ENCODE measurements around the gene ATP11A.
"Not testable (repeated sequence)": the region's sequence is repeated elsewhere in the genome, so short reads cannot be mapped to it uniquely, and the experiment has no call there.

ATP11A gene

GRCh38 chr13:112869202-112870050 lies 179.6 kb downstream of the ATP11A start:
- no peak for DNase-seq

GRCh38 chr13:112870051-112870331 lies 180.2 kb downstream of the ATP11A start:
- DNase-seq = no peak

- no peak for DNase-seq
These were observed 181.0 kb downstream of the ATP11A start for GRCh38 chr13:112870737-112871287.

DNA sequence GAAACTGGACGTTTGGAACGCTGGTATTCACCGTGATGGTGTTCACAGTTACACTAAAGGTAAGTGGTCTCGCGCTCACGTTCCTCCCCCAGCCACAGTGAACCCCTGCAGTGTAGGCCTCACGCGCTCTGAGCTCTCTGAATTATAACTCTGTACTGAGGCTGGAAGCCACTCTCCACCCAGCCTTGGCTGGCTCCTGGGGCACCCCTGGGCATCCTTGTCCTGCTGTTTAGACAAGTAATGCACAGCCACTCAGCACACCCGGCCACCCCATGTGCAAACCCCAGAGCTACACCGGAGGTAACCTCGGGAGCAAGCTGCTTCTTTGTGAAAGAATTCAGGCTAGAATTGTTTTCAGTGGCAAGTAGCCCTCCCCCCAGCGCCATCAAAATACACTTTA lies 181.9 kb downstream of the ATP11A start:
- DNase-seq = no peak

DNA sequence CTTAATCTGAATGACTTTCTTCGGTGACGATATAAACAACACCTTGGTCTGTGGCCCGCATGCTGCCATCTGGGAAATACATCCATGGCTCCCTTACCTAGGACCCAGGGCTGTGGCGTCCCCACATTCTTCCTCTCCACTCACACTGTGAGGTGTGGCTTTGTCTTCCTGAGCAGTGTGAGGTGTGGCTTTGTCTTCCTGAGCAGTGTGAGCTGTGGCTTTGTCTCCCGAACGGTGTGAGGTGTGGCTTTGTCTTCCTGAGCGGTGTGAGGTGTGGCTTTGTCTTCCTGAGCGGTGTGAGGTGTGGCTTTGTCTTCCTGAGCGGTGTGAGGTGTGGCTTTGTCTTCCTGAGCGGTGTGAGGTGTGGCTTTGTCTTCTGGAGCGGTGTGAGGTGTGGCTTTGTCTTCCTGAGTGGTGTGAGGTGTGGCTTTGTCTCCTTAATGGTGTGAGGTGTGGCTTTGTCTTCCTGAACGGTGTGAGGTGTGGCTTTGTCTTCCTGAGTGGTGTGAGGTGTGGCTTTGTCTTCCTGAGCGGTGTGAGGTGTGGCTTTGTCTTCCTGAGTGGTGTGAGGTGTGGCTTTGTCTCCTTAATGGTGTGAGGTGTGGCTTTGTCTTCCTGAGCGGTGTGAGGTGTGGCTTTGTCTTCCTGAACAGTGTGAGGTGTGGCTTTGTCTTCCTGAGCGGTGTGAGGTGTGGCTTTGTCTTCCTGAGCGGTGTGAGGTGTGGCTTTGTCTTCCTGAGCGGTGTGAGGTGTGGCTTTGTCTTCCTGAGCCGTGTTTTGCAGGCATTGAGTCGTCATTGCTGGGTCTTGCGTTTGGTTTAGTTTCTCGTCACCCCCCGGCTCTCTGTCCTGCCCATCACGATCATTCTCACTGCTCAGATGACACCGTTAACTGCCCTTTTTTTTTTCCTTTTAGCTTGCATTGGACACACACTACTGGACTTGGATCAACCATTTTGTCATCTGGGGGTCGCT lies 183.1 kb downstream of the ATP11A start:
- not testable (repeated sequence) for DNase-seq

DNA sequence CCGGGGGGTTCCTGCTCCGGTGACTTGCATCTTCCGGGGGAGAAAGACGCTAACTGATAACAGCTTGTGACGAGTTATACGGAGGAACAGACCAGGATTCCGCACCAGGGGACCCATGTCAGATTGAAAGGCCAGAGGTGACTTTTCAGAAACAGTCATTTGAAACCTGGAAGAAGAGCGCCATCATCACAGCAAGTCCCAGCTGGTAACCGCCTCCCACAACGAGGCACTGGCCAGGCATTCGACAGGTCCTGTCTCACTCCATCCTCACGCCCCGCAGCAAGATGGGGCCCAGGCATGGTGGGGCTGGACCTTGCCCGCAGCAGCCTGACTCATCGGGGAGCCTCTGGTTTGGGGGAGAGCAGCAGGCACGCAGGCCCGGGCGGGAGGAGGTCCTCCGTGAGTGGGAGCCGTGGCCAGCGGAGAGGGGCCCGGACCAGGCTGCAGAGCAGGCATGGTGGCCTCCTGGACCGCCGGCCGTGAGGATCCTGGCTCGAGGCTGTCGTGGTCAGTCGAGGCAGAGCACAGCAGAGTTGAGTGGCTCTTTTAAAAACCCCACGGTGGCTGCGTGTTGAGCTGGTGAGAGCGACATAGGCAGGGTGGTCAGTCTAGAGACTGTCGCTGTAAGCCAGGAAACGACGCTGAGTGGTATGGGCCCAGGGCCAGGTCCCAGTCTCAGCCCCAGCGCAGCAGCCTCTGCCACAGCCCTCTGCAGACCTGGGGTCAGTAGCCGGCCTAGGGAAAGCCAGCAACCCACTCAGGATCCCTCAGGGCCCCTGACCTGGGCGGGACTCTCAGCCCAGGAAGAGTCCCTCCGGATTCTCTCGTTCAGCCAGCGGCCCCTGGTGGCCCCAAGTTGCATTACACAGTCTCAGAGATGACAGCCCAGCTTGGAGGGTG lies 184.3 kb downstream of the ATP11A start:
- DNase-seq = peak; percentile 88

DNA sequence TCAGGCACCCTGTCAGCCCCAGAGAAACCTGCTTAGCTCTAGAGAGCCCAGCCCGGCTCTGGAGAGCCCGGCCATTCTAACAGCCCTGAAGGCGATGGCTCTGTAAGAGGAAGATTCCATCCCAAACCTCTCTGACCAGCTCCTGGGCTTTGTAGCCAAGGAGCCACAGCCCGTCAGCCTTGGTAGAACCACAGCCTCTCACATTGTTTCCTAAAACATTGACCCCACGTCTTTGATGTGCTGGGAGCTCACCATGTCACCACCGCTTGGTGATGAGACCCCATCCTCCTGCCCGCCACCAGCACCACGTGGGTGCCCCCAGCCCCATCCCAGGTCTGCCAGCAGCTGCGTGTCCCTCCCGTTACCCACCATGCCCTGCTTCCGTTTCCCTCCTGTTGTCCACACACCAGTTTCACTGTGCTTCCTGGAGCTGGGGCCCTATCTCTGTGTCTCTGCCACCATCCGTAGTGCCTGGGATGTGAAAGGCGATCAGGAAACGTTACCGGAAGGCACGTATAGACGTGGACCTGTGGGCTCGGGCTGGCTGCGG lies 185.0 kb downstream of the ATP11A start:
- no peak for DNase-seq

- no peak for DNase-seq
These were observed 185.8 kb downstream of the ATP11A start for GRCh38 chr13:112875627-112876026.

DNA sequence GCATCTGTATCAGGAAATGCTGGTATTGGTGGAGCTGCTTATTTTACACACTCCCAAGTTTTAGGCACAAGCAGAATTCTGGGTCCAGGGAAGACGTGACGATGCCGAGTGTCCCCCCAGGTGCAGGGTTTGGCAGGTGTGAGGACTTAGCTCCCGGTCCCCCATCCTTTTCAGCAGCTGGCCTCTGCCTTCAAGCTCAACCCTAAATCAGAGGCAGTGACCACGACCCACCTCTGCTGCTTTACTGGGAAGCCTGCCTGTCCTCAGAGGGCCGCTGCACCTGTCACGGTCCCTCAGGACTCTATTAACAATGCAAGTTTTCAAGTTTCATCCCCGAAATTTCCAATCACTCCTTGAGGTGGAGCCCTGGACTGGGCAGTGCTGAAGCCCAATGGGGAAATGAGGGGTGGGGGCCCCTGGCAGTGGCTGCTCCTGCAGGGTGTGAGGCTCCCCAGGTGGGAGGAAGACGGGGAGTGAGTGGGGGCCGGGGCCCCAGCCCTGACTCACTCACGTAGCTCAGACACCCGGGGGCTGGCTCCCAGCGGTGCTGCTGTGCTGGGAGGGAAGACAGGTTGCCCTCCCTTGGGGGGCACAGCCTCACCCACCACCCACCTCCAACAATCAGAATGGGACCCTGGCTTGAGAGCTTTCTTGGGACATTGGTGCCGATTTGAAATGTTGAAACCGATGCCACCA lies 186.6 kb downstream of the ATP11A start:
- DNase-seq = no peak

DNA sequence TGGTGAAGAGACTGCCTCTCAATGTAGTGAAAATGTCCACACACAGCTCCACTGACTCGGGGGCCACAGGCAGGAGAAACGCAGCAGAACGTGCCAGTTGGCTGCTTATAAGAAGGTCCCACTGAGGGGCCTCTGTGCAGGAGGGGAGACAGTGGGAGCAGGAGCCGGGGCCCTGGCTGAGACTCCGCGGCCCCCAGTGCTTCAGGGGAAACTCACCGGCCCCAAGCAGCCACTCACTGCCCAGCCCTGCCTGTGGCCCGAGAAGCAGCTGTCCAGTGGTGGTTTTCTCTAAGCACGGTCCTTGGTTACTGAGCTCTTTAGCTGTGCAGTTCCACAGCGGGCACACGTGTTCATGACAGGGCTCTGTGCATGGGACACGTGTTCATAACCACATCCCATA lies 187.2 kb downstream of the ATP11A start:
- no peak for DNase-seq

DNA sequence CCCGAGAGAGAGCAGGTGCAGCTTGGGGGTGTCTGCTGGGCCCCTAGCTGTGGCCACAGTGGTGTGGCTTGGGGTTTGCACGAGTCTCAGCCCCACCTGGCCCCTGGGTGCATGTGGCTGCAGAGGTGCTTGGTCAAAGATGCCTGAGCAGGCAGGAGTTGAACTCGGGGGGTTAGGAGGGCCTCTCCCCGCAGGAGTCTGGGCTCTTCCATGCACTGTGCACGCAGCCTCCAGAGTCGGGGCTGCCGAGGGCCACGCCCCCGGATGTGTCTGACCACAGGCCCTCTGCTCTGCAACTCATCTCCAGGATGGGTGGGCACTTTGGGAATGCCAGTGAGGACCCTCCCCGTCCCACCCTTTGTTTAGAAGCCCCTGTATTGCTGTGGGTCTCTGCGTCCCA lies 187.7 kb downstream of the ATP11A start:
- no peak for DNase-seq

GRCh38 chr13:112877976-112878955 lies 188.4 kb downstream of the ATP11A start:
- DNase-seq = no peak

DNA sequence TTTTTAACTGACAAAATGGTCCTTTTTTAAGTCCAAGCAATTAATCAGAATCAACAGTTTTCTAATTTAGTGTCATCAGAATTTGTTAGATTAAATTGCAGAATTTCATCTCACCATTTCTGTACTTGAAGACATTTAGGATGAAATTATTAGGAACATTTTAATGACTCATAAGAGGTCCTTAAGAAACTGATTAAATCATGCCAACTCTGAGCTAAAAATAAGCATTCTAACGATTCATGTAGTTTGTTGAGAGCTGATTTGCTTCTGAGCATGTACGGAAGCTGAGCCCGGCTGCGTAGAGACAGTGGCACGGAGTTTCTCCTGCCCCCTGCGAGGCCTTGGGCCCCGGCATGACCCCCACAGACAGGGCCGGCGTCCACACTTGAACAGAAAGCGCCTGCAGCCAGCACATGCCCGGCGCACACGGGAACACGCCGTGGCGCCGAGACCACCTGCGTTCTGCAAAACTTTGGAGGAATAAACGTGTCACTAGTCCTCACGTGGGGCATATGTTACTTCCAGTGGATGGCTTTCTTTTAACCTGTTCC lies 189.5 kb downstream of the ATP11A start:
- no peak for DNase-seq

- no peak for DNase-seq
These were observed 190.4 kb downstream of the ATP11A start for GRCh38 chr13:112880221-112880641.

GRCh38 chr13:112880976-112881540 lies 191.2 kb downstream of the ATP11A start:
- no peak for DNase-seq

DNA sequence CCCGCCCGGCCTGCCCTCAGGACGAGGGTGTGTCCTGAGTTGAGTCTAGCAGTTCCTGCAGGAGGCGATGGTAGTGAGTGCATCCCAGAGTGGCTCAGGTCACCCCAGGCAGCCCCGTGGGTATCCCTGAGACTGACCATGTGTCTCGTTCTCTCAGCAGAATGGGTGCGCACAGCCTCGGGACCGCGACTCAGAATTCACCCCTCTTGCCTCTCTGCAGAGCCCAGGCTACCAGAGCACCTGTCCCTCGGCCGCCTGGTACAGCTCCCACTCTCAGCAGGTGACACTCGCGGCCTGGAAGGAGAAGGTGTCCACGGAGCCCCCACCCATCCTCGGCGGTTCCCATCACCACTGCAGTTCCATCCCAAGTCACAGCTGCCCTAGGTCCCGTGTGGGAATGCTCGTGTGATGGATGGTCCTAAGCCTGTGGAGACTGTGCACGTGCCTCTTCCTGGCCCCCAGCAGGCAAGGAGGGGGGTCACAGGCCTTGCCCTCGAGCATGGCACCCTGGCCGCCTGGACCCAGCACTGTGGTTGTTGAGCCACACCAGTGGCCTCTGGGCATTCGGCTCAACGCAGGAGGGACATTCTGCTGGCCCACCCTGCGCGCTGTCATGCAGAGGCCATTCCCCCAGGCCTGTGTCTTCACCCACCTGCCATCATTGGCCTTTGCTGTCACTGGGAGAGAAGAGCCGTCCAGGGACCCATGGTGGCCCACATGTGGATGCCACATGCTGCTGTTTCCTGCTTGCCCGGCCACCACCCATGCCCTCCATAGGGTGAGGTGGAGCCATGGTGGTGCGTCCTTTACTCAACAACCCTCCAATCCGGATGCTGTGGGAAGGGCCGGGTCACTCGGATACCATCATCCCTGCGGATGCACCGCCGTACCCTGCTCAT lies 192.1 kb downstream of the ATP11A start:
- no peak for DNase-seq

DNA sequence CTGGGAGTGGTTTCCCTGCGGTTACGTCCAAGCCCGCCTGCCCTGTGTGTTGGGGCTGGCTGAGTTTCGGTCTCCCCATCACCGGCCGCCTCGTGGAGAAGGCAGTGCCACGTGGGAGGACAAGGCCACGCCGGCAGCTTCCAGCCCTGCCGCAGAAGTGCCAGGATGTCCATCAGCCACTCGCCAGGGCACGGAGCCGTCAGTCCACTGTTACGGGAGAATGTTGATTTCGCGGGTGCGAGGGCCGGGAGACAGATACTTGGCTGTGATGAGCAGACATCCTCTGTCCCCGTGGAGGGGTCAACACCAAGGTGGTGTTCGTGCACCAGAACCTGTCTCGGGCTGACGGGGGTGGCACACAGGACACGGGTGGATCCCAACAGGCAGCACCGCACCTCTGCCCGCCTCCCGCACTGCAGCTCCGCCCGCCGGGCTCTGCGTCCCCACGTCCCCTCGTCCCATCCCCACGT lies 192.8 kb downstream of the ATP11A start:
- no peak for DNase-seq

DNA sequence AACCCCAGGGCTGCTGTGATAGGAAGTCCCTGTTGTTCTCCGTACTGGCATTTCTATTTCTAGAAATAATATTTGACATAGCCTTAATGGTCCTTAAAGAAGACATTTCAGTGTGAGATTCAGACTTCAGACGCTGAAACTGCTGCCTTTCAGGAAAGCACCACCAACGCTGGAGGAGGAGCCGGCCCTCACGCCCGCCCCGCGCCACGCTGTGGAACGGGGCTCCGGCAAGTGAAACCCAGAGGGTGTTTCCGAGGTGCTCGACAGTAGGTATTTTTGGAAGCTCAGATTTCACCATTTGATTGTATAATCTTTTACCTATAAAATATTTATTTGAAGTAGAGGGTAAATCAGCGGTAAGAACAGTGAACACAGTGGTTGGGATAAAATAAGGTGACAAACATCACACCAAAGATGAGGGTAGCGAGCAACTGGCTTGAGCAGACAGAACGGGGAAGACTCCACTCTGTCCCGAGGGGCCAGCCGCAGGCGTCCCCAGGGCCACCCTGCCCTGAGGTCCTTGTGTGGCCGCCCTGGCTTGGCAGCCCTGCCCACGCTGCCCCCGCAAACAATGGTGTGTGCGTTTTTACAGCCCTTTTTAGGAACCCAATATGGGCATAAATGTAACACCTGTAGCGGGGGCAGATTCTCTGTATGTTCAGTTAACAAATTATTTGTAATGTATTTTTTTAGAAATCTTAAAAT lies 193.6 kb downstream of the ATP11A start:
- DNase-seq = no peak

All from retina (tissue), 1 donor.